GM12874 (cell line): Measurements from ENCODE around the gene SP2.

ENCODE experiments used
- CTCF ChIP-seq: IDR thresholded peaks from 2 replicates; pipeline ENCODE4 v1.5.1; 2011; ENCODE audit warnings: low read depth, mild to moderate bottlenecking, control low read depth, low read length, moderate library complexity; ENCODE audit not compliant: insufficient read depth

Gene SP2

GRCh38 chr17:47906443-47906842 is 10.4 kb downstream of the SP2 start:
- no peak for TF ChIP-seq CTCF

GRCh38 chr17:47907932-47908562 is 12.0 kb downstream of the SP2 start:
- TF ChIP-seq CTCF, result no peak

- no peak for TF ChIP-seq CTCF
Observed at GRCh38 chr17:47913050-47913449, 17.0 kb downstream of the SP2 start.

DNA sequence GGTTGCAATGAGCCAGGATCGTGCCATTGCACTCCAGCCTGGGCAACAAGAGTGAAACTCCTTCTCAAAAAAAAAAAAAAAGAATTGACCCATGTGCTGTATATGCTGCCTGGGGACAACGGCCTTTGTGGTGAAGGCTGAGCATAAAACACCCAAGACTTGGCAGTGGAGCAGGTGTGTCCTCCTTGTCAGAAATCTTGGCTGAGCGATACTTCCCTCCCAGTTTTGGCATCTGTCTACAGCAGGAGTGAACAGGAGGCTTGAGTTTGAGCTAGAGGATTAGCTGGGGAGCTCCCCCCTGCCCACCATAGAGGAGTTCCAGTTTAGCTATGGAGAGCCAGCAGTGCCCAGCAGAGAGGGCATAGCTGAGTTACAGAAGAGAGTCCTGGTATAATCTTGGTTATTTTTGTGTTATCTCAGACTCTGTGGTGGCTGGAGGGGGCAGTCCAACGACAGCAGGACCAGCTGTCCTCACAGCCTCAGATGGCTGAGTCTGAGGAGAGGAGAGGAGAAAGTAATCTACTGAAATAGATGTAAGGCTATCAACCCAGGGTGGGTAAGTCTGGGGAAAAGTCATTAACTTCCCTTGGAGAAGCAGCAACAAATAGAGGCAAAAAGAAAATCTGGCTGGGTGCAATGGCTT is 18.4 kb downstream of the SP2 start:
- no peak for TF ChIP-seq CTCF

DNA sequence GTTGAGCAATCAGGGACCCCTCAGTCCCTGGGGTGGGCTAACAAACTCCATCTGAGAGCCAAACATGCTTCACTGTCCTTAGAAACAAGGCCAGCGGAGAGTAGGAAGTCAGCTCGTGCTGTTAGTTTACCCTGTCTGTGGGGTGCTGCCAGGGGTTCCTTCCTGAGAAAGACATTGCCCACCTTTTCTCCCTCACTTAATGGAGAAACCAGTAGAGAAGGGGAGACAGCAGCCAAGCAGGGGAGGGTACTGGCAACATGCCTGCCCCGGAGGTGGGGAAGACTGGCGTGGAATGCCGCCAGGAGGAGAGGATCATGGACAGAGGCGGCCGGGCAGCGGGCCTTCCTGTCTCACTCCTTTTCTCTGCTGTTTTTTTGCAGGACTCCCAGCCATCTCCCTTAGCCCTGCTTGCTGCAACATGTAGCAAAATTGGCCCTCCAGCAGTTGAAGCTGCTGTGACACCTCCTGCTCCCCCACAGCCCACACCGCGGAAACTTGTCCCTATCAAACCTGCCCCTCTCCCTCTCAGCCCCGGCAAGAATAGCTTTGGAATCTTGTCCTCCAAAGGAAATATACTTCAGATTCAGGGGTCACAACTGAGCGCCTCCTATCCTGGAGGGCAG is 19.9 kb downstream of the SP2 start:
- TF ChIP-seq CTCF, result no peak

DNA sequence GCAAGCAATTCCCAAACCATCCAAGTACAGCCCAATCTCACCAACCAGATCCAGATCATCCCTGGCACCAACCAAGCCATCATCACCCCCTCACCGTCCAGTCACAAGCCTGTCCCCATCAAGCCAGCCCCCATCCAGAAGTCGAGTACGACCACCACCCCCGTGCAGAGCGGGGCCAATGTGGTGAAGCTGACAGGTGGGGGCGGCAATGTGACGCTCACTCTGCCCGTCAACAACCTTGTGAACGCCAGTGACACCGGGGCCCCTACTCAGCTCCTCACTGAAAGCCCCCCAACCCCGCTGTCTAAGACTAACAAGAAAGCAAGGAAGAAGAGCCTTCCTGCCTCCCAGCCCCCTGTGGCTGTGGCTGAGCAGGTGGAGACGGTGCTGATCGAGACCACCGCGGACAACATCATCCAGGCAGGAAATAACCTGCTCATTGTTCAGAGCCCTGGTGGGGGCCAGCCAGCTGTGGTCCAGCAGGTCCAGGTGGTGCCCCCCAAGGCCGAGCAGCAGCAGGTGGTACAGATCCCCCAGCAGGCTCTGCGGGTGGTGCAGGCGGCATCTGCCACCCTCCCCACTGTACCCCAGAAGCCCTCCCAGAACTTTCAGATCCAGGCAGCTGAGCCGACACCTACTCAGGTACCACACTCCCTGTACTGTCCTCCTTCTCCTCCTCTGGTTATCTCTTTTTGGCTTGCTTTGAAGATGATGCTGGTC is 20.6 kb downstream of the SP2 start:
- TF ChIP-seq CTCF, result no peak

DNA sequence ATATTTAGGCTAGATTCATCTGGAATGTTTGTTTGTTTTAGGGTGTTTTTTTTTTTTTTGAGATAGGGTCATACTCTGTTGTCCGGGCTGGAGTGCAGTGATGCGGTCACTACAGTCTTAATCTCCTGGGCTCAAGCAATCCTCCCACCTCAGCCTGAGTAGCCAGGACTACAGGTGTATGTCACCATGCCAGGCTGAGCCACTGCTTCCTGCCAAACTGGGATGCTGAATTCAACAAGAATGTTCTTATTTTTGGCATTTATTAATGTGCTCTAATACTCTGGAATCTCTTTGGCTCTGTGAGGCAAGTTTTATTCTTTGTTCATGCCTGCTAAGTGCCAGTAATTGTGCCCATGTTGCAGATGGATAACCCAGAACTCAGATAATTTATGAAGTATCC is 21.5 kb downstream of the SP2 start:
- TF ChIP-seq CTCF, result no peak
